OCI-LY1 (cell line): ENCODE data around the gene SCNN1G.
"Not testable (repeated sequence)": the region's sequence is repeated elsewhere in the genome, so short reads cannot be mapped to it uniquely, and the experiment has no call there.

Experiments used
- H2AFZ ChIP-seq: fragments of 200-600 bp; sonication (generic), shearing (Covaris generic); 2 replicates; pipeline ENCODE4 v1.6.0; 2014; ENCODE audit warnings: antibody characterized with exemption, mild to moderate bottlenecking, low read length
- H3F3A ChIP-seq: fragments of 200-600 bp; sonication (generic), shearing (Covaris generic); 2 replicates; pipeline ENCODE4 v1.6.0; 2014; ENCODE audit warnings: mild to moderate bottlenecking, antibody characterized with exemption, low read length, moderate library complexity; ENCODE audit not compliant: insufficient read depth
- H3K27ac ChIP-seq: fragments of 200-600 bp; sonication (generic); 2 replicates; pipeline ENCODE4 v1.5.1; 2014; ENCODE audit warnings: low read length, mixed run types, mild to moderate bottlenecking, low read depth; ENCODE audit not compliant: poor library complexity, severe bottlenecking
- H3K27me3 ChIP-seq: fragments of 200-600 bp; sonication (generic); 2 replicates; pipeline ENCODE4 v1.6.0; 2014; ENCODE audit warnings: antibody characterized with exemption, mild to moderate bottlenecking, low read length, moderate library complexity; ENCODE audit not compliant: insufficient read depth
- H3K36me3 ChIP-seq: fragments of 200-600 bp; sonication (generic); 2 replicates; pipeline ENCODE4 v1.6.1; 2014; ENCODE audit warnings: mild to moderate bottlenecking, antibody characterized with exemption, low read length, moderate library complexity, mixed read lengths; ENCODE audit not compliant: insufficient read depth
- H3K4me1 ChIP-seq: fragments of 200-600 bp; sonication (generic); 2 replicates; pipeline ENCODE4 v1.5.1; 2014; ENCODE audit warnings: mild to moderate bottlenecking, low read length, moderate library complexity; ENCODE audit not compliant: insufficient read depth, severe bottlenecking
- H3K4me2 ChIP-seq: fragments of 200-600 bp; sonication (generic), shearing (Covaris generic); 2 replicates; pipeline ENCODE4 v1.6.1; 2014; ENCODE audit warnings: low read length
- H3K4me3 ChIP-seq: fragments of 200-600 bp; sonication (generic); 2 replicates; pipeline ENCODE4 v1.5.1; 2014; ENCODE audit warnings: low read length, low read depth, mild to moderate bottlenecking, mixed read lengths; ENCODE audit not compliant: poor library complexity, severe bottlenecking
- H3K79me2 ChIP-seq: fragments of 200-600 bp; shearing (Covaris generic); 2 replicates; pipeline ENCODE4 v1.6.1; 2016; ENCODE audit warnings: mixed run types, low read length, mixed read lengths; ENCODE audit not compliant: insufficient read depth
- H3K9ac ChIP-seq: fragments of 200-600 bp; sonication (generic), shearing (Covaris generic); 2 replicates; pipeline ENCODE4 v1.6.1; 2014; ENCODE audit warnings: mild to moderate bottlenecking, low read length, mixed read lengths
- H3K9me2 ChIP-seq: fragments of 200-600 bp; sonication (generic), shearing (Covaris generic); 2 replicates; pipeline ENCODE4 v1.6.1; 2014; ENCODE audit warnings: low read depth, mild to moderate bottlenecking, low read length, mixed read lengths
- H3K9me3 ChIP-seq: fragments of 200-600 bp; shearing (Covaris generic); 2 replicates; pipeline ENCODE4 v1.6.1; 2014; ENCODE audit warnings: low read length, mixed read lengths
- H4K20me1 ChIP-seq: fragments of 200-600 bp; sonication (generic), shearing (Covaris generic); 2 replicates; pipeline ENCODE4 v1.6.0; 2016; ENCODE audit warnings: mild to moderate bottlenecking, low read length; ENCODE audit not compliant: insufficient read depth
- EZH2 ChIP-seq: fragments of 200-600 bp; sonication (generic), shearing (Covaris generic); IDR thresholded peaks from 2 replicates; pipeline ENCODE4 v1.8.0; 2017; ENCODE audit warnings: borderline replicate concordance, mixed run types, mild to moderate bottlenecking, antibody characterized with exemption, low read length, moderate library complexity, mixed read lengths
- TF ChIP-seq, protein P1 (sequence below): fragments of 200-600 bp; sonication (generic), shearing (Covaris generic); IDR thresholded peaks from 2 replicates; pipeline ENCODE4 v1.5.1; 2017; ENCODE audit warnings: mild to moderate bottlenecking, antibody characterized with exemption, low read length, moderate library complexity, mixed read lengths

Gene SCNN1G

DNA sequence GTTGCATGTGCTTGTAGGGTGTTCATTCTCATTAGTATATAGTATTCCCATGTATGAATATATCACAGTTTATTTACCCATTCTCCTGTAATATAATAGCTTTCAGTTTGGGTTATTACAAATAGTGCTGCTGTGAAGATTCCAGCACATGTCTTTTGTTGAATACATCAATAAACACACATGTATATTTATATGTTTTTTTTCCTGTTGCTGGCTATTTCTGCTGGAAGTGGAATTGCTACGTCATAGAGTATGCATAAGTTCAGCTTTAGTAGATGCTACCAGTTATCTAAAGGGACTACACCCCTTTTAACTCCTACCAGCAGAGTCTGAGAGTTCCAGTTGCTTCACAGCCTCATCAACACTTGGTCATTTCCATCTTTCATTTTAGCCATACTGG, 67.3 kb downstream of the SCNN1G start:
- Histone ChIP-seq H2AFZ (no peak overlapping the region), H3K4me2 (no peak overlapping the region), H3K27me3 (no peaks in the 10 kb centered on the region), H3K36me3 (no peaks in the 10 kb centered on the region), H3K27ac (no peak overlapping the region), H3K4me1 (no peaks in the 10 kb centered on the region), H4K20me1 (no peaks in the 10 kb centered on the region), H3K9ac (no peak overlapping the region), H3K79me2 (no peaks in the 10 kb centered on the region), H3F3A (no peaks in the 10 kb centered on the region), H3K4me3 (no peak overlapping the region), H3K9me3 (no peaks in the 10 kb centered on the region), H3K9me2 (no peaks in the 10 kb centered on the region)
- TF ChIP-seq, protein P1, sequence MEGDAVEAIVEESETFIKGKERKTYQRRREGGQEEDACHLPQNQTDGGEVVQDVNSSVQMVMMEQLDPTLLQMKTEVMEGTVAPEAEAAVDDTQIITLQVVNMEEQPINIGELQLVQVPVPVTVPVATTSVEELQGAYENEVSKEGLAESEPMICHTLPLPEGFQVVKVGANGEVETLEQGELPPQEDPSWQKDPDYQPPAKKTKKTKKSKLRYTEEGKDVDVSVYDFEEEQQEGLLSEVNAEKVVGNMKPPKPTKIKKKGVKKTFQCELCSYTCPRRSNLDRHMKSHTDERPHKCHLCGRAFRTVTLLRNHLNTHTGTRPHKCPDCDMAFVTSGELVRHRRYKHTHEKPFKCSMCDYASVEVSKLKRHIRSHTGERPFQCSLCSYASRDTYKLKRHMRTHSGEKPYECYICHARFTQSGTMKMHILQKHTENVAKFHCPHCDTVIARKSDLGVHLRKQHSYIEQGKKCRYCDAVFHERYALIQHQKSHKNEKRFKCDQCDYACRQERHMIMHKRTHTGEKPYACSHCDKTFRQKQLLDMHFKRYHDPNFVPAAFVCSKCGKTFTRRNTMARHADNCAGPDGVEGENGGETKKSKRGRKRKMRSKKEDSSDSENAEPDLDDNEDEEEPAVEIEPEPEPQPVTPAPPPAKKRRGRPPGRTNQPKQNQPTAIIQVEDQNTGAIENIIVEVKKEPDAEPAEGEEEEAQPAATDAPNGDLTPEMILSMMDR = no peak
- TF ChIP-seq EZH2 = no peak

DNA sequence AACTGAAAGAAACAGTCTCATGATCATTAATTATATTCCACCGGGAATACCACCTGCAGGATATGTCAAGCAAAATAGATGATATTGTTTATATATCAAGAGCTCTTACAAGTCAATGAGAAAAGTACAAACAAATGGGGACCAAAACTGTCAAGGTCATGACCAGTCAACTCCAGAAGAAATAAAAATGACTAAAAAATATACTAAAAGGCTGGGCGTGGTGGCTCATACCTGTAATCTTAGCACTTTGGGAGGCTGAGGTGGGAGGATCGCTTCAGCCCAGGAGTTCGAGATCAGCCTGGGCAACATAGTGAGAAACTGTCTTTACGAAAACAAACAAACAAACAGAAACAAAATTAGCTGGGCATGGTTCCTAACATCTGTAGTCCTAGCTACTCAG, 69.8 kb downstream of the SCNN1G start:
- Histone ChIP-seq H3K4me2 (no peak overlapping the region), H3K36me3 (no peaks in the 10 kb centered on the region), H3K9ac (no peak overlapping the region), H4K20me1 (no peaks in the 10 kb centered on the region), H2AFZ (no peak overlapping the region), H3K9me2 (no peaks in the 10 kb centered on the region), H3K4me3 (no peak overlapping the region), H3K27ac (no peak overlapping the region), H3K79me2 (no peaks in the 10 kb centered on the region), H3K27me3 (no peaks in the 10 kb centered on the region), H3K9me3 (no peaks in the 10 kb centered on the region), H3F3A (no peaks in the 10 kb centered on the region), H3K4me1 (no peaks in the 10 kb centered on the region)
- no peak for TF ChIP-seq EZH2
- TF ChIP-seq, protein P1 = no peak

DNA sequence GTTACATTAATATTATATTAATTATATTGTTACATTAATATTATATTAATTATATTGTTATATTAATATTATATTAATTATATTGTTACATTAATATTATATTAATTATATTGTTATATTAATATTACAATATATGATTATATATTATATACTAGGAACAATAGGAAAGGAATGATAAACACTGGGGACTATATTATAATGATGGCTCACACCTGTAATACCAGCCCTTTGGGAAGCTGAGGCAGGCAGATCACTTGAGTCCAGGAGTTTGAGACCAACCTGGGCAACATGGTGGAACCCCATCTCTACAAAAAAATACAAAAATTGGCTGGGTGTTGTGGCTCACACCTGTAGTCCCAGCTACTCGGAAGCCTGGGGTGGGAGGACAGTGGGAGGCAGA, 71.1 kb downstream of the SCNN1G start:
- H3F3A ChIP-seq, H3K9ac ChIP-seq, H3K9me3 ChIP-seq, H3K27me3 ChIP-seq, H4K20me1 ChIP-seq, H3K36me3 ChIP-seq, H3K27ac ChIP-seq, H2AFZ ChIP-seq, H3K4me3 ChIP-seq, H3K4me2 ChIP-seq, H3K9me2 ChIP-seq, H3K79me2 ChIP-seq, H3K4me1 ChIP-seq: not testable (repeated sequence)

DNA sequence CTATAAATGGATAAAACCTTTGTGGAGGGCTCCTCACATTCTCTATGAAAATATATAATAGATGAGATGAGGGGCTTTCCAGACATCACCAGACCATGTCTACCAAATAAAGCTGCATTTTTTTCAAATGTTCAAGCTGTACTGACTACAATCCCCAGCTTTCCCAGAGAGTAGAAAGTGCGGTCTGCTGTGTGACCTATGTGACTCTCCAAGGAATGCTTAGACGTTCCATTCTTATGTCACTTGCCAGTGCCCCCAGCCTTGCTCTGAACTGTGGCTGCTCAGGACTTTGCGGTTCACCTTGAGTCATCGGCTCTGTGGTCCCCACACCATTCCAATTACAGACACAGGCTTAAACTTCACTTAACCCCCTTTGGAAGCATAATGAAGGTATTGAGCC, 71.8 kb downstream of the SCNN1G start:
- H3K36me3 ChIP-seq = no peaks in the 10 kb centered on the region
- no peak overlapping the region for H2AFZ ChIP-seq
- no peak for TF ChIP-seq EZH2
- TF ChIP-seq, protein P1 = no peak

More for the DNA sequence above, 71.8 kb downstream of the SCNN1G start:
- Histone ChIP-seq H3K9me2 (no peaks in the 10 kb centered on the region), H3K9ac (no peak overlapping the region), H3K79me2 (no peaks in the 10 kb centered on the region), H3K4me3 (no peak overlapping the region), H4K20me1 (no peaks in the 10 kb centered on the region), H3K27ac (no peak overlapping the region), H3K4me1 (no peaks in the 10 kb centered on the region), H3K9me3 (no peaks in the 10 kb centered on the region), H3K4me2 (no peak overlapping the region), H3F3A (no peaks in the 10 kb centered on the region), H3K27me3 (no peaks in the 10 kb centered on the region)
